DND-41 (cell line): ENCODE data around the gene DPH3.

ENCODE experiments used
- CTCF ChIP-seq: IDR thresholded peaks from 2 replicates; pipeline ENCODE4 v1.5.1; 2012; ENCODE audit warnings: borderline replicate concordance, low read length, moderate library complexity, mild to moderate bottlenecking; ENCODE audit not compliant: poor library complexity, severe bottlenecking; ENCODE audit errors: extremely low read depth
- EZH2 ChIP-seq: IDR thresholded peaks from 3 replicates; pipeline ENCODE4 v1.6.1; 2012; ENCODE audit warnings: borderline replicate concordance, low read depth, mild to moderate bottlenecking, moderate library complexity, low read length, inconsistent platforms; ENCODE audit not compliant: severe bottlenecking

GRCh38 chr3:16265455-16265786 is 678 bp upstream of the DPH3 start:
- TF ChIP-seq CTCF = no peak
- no peak for TF ChIP-seq EZH2
